NCI-H2196 (cell line): Measurements from ENCODE around the gene NAV3.

Experiments
- DNase-seq: peaks from one replicate; lab custom pipeline; 2025; ENCODE audit not compliant: unreplicated experiment; lab: John Stamatoyannopoulos, UW

The NAV3 gene

GRCh38 chr12:77974645-77975044, 144.0 kb downstream of the NAV3 start:
- no peak for DNase-seq

- DNase-seq, result no peak
Observed at GRCh38 chr12:77979597-77980250, 149.0 kb downstream of the NAV3 start.

GRCh38 chr12:77980782-77981181, 150.1 kb downstream of the NAV3 start:
- DNase-seq, result no peak

GRCh38 chr12:77983859-77984258, 153.2 kb downstream of the NAV3 start:
- no peak for DNase-seq

GRCh38 chr12:77992760-77993159, 162.1 kb downstream of the NAV3 start:
- DNase-seq, result no peak

GRCh38 chr12:77993658-77994057, 163.0 kb downstream of the NAV3 start:
- DNase-seq, result no peak

- no peak for DNase-seq
Observed at GRCh38 chr12:77995436-77996167, 164.9 kb downstream of the NAV3 start.

GRCh38 chr12:77996670-77997069, 166.0 kb downstream of the NAV3 start:
- DNase-seq, result no peak

GRCh38 chr12:77998236-77998786, 167.6 kb downstream of the NAV3 start:
- DNase-seq, result no peak

- no peak for DNase-seq
Observed at GRCh38 chr12:77999074-77999715, 168.5 kb downstream of the NAV3 start.

GRCh38 chr12:78002878-78003277, 172.2 kb downstream of the NAV3 start:
- DNase-seq, result peak; percentile 18

- DNase-seq, result no peak
Observed at GRCh38 chr12:78004249-78005093, 173.8 kb downstream of the NAV3 start.

GRCh38 chr12:78005094-78005492, 174.4 kb downstream of the NAV3 start:
- no peak for DNase-seq

GRCh38 chr12:78007173-78007572, 176.5 kb downstream of the NAV3 start:
- no peak for DNase-seq

- DNase-seq, result no peak
Observed at GRCh38 chr12:78009031-78009430, 178.3 kb downstream of the NAV3 start.

- DNase-seq, result no peak
Observed at GRCh38 chr12:78018171-78018910, 187.6 kb downstream of the NAV3 start.

- no peak for DNase-seq
Observed at GRCh38 chr12:78018939-78019338, 188.2 kb downstream of the NAV3 start.

GRCh38 chr12:78028426-78028825, 197.7 kb downstream of the NAV3 start:
- DNase-seq, result no peak

GRCh38 chr12:78034025-78034424, 203.3 kb downstream of the NAV3 start:
- no peak for DNase-seq

- DNase-seq, result no peak
Observed at GRCh38 chr12:78035901-78036606, 205.4 kb downstream of the NAV3 start.
